Central memory CD8-positive, alpha-beta T cell (primary cell): ENCODE results near the gene NR6A1.

Experiments
- ATAC-seq: fragments of 150-1000 bp; cut with Tn5 transposase; replicated peaks from 2 replicates; pipeline ENCODE4 v1.10.0; 2022; ENCODE audit warnings: mild to moderate bottlenecking, moderate FRiP score, moderate number of reproducible peaks; ENCODE audit not compliant: poor library complexity, severe bottlenecking; ENCODE audit errors: extremely low read depth
- DNase-seq, 2 donors: peaks; one replicate each; pipeline ENCODE4 v3.0.0; 2021; ENCODE audit warnings: low spot score in 2 of 2
- H3K27ac Mint-ChIP-seq: one replicate; pipeline ENCODE4 v1.8.0; 2022; ENCODE audit warnings: low read depth, mild to moderate bottlenecking, moderate library complexity, mixed read lengths
- H3K27me3 Mint-ChIP-seq: one replicate; pipeline ENCODE4 v1.8.0; 2022; ENCODE audit warnings: mixed read lengths
- H3K36me3 Mint-ChIP-seq: one replicate; pipeline ENCODE4 v1.8.0; 2022; ENCODE audit warnings: mild to moderate bottlenecking, moderate library complexity, mixed read lengths; ENCODE audit not compliant: insufficient read depth
- H3K4me1 Mint-ChIP-seq: one replicate; pipeline ENCODE4 v1.8.0; 2022; ENCODE audit warnings: mixed read lengths
- H3K4me3 Mint-ChIP-seq: one replicate; pipeline ENCODE4 v1.8.0; 2022; ENCODE audit warnings: mild to moderate bottlenecking, moderate library complexity, mixed read lengths
- H3K9me3 Mint-ChIP-seq: one replicate; pipeline ENCODE4 v1.8.0; 2022; ENCODE audit warnings: mixed read lengths

Gene NR6A1

DNA sequence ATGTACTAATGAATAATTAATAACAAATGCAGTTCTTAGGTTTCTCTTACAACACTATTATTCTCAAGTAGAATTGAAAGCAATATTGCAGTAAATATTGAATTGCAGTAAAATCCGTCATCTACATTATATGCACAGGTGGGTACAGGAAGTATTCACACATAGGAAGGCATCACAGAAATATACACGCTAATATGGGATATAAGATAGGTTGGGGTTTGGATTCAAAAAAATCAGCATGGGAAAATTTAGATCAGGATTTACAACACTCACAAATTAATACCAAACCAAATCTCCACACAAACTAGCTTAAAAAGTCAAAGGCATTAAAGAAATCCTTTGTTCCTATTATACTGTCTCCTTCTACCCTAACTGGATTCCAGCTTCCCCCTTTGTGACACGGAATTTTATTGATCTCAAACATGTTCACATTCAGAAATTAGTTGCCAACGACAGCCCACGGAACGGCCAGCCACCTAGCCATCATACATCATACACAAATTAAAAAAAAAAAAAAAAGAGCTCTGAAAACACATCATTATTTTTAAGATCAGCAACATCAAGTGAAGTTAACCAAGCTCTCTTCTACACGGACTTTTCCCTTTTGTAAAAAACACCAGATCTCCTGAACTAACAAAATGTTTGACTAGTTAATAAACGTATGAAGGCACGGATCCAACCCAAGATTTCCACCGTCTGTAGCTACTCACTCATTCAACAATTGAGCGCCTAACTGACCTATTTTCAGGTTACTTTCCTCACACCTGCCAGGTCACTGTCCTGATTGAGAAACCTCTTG lies 2.2 kb downstream of the NR6A1 start:
- H3K4me3 Mint-ChIP-seq: peak overlapping the region; percentile 83
- H3K4me1 Mint-ChIP-seq: peaks cover 31% of the 10 kb centered on the region
- peaks cover 12% of the 10 kb centered on the region for H3K36me3 Mint-ChIP-seq
- H3K27me3 Mint-ChIP-seq: peaks cover 59% of the 10 kb centered on the region
- ATAC-seq (no peak), DNase-seq (no peak)
- no peaks in the 10 kb centered on the region for H3K9me3 Mint-ChIP-seq
- H3K27ac Mint-ChIP-seq: no peak overlapping the region

DNA sequence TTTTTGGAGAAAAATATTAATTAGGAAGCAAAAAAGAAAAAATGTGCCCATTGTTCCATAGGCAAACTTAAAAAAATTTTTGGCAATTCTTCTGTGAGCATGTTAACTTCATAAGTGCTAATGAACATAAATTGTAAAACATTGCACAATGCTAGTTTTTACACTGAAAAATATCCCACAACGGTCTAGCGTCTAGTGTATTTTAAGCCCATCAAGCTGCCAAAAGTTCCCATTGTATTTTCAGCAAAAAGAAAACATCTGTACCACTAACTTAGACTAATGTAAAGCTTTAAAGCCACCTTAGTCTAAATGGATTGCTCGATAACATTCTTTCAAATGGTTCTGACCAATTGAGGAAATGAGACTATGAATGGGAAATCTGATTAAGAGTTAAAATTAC lies 2.8 kb downstream of the NR6A1 start:
- no peak overlapping the region for H3K27ac Mint-ChIP-seq
- no peak for ATAC-seq
- no peak for DNase-seq
- peaks cover 30% of the 10 kb centered on the region for H3K4me1 Mint-ChIP-seq
- H3K27me3 Mint-ChIP-seq: peaks cover 61% of the 10 kb centered on the region
- H3K4me3 Mint-ChIP-seq: no peak overlapping the region
- no peaks in the 10 kb centered on the region for H3K9me3 Mint-ChIP-seq
- peaks cover 11% of the 10 kb centered on the region for H3K36me3 Mint-ChIP-seq

DNA sequence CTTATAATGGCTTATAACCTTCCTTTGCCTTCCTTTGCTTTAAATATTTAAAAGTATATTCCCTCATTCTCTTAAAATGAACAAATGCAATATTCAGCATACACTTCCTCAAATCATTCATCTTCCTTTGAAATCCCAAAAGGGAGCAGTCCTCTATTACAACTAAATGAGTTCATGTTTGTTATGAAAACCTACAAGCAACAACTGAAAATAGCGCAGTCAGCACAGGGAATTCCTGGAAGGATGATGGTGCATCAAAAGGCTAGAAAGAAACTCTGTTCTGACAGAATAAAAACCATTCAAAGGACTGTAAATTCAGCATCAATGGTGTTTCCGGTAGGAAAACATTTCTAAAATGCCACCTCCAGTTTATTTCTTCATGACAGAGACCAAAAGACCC lies 3.3 kb downstream of the NR6A1 start:
- DNase-seq (no peak), ATAC-seq (no peak)
- Mint-ChIP-seq H3K27ac (no peak overlapping the region), H3K9me3 (no peaks in the 10 kb centered on the region), H3K4me1 (peaks cover 30% of the 10 kb centered on the region), H3K27me3 (peaks cover 66% of the 10 kb centered on the region), H3K36me3 (peaks cover 11% of the 10 kb centered on the region), H3K4me3 (no peak overlapping the region)

DNA sequence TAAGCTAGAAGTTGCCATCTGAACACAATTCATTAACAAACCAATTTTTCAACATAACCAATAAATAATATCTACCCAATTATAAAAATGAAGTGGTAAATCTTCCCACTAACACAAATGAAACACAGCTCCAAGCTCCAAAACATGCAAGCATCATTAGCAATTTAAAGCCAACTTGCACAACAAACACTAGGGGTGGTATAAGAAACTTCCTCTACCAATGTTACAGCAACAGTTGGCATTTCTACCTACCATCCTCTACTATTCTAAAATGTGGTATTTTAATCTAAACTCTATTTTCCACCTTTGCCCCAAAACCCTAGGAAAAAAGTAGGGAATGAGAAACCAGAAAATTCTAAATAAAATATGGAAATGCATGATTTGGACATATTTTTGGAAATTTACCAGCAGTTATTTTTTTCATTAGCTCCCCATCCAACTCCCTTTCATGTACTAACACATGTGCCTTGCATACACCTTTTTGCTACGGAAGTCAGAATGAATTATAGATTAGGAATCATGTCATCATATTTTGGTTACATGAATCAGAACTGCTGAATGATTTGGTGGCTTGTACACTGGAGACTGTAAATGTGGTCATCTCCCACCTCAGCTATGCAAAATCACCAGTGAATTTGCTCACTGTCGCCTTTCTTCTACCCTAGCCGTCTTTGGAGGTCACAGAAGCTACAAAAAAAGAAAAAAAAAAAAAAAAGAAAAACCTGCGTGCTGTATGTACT lies 4.1 kb downstream of the NR6A1 start:
- Mint-ChIP-seq H3K4me1 (peaks cover 22% of the 10 kb centered on the region), H3K9me3 (no peaks in the 10 kb centered on the region), H3K27ac (no peak overlapping the region), H3K4me3 (no peak overlapping the region), H3K36me3 (peaks cover 8% of the 10 kb centered on the region), H3K27me3 (peaks cover 75% of the 10 kb centered on the region)
- no peak for ATAC-seq
- no peak for DNase-seq

DNA sequence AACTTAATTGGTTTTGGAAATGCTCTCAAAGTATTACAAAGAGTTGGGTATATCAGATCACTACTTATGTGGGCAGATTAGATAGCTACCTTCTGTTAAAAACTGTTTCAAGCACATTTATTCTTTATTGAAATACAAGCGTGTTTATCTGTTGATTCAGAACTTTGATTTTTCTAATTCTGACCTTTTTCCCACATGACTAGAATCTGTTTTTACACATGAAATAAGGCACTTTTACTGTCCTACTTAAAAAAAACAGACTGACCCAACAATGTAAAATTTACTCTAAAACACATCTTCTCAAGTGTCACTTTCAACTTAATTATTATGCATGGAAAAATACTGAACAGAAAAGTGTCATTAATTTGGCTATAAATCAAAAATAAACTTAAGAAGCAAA lies 4.8 kb downstream of the NR6A1 start:
- DNase-seq (no peak), ATAC-seq (no peak)
- H3K4me1 Mint-ChIP-seq: peaks cover 17% of the 10 kb centered on the region
- H3K9me3 Mint-ChIP-seq: no peaks in the 10 kb centered on the region
- H3K27me3 Mint-ChIP-seq: peaks cover 81% of the 10 kb centered on the region
- peaks cover 8% of the 10 kb centered on the region for H3K36me3 Mint-ChIP-seq
- H3K27ac Mint-ChIP-seq: no peak overlapping the region
- H3K4me3 Mint-ChIP-seq: no peak overlapping the region

DNA sequence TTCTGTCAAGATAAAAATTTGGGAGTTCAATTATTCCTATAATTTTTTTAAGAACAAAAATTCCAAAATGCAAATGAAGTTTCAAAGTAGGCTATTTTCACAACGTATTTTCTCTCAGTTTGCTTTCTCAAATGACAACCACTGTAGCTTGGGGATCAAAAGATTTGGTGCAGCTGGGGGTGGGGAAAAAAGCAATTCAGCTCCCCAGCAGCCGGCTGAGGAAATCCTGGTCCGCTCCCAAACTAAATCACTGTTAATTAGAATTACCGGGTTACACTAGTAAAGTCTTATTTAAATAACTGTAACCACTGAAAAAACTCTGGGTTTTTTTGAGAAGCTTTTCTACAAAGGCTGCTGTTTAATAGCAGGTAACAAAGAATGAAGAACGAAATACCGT lies 5.7 kb downstream of the NR6A1 start:
- DNase-seq (no peak), ATAC-seq (no peak)
- Mint-ChIP-seq H3K27me3 (peaks cover 87% of the 10 kb centered on the region), H3K27ac (no peak overlapping the region), H3K36me3 (peaks cover 6% of the 10 kb centered on the region), H3K4me1 (peaks cover 13% of the 10 kb centered on the region), H3K4me3 (no peak overlapping the region), H3K9me3 (no peaks in the 10 kb centered on the region)

DNA sequence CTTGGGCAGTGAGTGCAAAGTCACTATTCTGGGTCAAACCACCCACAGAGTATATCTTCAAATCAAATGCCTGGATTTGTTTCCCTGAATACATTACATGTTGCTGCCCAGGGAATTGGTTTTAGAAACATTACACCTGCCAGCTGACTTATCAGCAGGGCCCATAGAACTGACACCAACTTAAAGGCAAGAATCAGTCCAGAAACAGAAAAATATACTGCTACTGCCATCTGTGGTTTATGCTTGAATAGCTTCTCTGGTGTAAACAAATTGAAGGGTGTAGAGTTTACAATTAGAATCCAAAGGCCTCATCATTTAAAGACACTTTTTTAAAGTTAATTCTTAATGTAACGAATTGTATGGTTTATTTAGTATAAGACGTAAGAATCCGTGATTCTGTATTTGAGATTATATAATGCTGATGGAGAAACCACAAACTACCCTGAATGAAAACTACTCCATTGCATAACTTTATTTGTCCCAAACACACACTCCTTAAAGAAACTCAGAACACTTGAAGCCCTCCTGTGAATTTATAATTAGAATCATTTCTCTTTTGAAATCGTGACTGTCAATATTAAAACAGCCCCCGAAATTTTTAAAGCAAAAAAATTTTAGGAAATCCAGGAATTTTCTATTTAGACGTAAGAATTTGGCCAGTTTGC lies 6.2 kb downstream of the NR6A1 start:
- ATAC-seq: no peak
- no peak for DNase-seq

DNA sequence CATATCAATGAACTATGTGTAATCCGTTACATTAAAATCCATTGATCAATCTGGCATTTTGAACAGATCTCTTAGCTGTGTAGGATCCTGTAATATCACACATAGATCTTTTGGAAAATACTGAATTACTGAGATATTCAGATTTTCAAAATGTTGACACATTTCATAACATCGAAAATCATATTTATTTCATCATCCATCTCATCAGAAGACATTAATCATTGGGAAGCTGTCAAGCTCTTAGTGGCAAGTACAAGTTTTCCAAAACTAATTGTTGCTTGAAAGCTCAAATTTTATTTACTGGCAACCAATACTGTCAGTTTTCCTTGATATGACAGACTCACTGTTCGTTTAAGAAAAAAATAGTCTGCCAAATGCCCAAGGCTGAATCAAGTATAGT lies 8.5 kb downstream of the NR6A1 start:
- H3K4me1 Mint-ChIP-seq: no peaks in the 10 kb centered on the region
- peaks cover 86% of the 10 kb centered on the region for H3K27me3 Mint-ChIP-seq
- no peaks in the 10 kb centered on the region for H3K36me3 Mint-ChIP-seq

More for the DNA sequence above, 6.2 kb downstream of the NR6A1 start:
- Mint-ChIP-seq H3K4me3 (no peak overlapping the region), H3K9me3 (no peaks in the 10 kb centered on the region), H3K27me3 (peaks cover 86% of the 10 kb centered on the region), H3K36me3 (peaks cover 3% of the 10 kb centered on the region), H3K27ac (no peak overlapping the region), H3K4me1 (peaks cover 8% of the 10 kb centered on the region)

DNA sequence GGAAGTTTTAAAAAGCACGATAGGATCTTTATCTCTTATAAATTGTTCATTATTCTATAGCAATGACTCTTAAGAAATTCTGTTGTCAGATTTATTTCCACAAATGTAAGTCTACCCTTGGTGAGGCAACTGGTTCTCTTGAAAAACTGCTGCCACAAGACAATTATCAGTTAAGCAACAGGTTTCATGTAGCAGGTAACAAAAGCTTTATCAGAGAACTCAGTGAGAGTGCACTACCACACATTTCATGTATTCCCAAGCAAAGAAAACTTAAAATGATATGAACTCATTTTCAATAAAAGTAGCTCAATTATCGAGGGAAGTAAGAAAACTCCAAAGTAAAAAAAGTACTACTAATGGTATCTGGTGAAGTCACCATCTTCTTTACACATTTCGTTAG lies 9.4 kb downstream of the NR6A1 start:
- Mint-ChIP-seq H3K4me1 (no peaks in the 10 kb centered on the region), H3K9me3 (no peaks in the 10 kb centered on the region), H3K27me3 (peaks cover 86% of the 10 kb centered on the region), H3K27ac (no peak overlapping the region), H3K4me3 (no peak overlapping the region), H3K36me3 (no peaks in the 10 kb centered on the region)
- no peak for DNase-seq
- ATAC-seq: no peak

More for the DNA sequence above, 8.5 kb downstream of the NR6A1 start:
- DNase-seq (no peak), ATAC-seq (no peak)
- Mint-ChIP-seq H3K9me3 (no peaks in the 10 kb centered on the region), H3K27ac (no peak overlapping the region), H3K4me3 (no peak overlapping the region)

DNA sequence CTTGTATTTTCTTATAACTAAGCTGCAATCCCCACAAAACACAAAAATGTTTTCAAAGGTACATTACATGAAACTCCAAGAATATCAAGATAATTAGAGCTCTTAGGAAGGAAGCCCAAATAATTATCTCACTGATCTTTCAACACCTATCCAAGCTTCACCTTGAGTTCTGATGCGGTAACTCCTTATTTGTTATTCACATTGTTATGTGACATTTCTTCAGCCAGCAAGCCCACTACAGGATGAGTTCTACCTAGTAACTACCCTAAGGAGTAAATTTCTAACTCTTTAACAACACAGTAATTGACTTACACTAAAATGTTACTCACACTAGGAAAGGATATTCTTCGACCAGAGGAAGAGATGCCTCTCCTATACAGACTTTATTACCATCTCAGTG lies 9.9 kb downstream of the NR6A1 start:
- peaks cover 86% of the 10 kb centered on the region for H3K27me3 Mint-ChIP-seq
- no peak for ATAC-seq
- no peak overlapping the region for H3K27ac Mint-ChIP-seq
- no peaks in the 10 kb centered on the region for H3K9me3 Mint-ChIP-seq
- H3K4me1 Mint-ChIP-seq: no peaks in the 10 kb centered on the region
- no peak for DNase-seq
- no peaks in the 10 kb centered on the region for H3K36me3 Mint-ChIP-seq
- H3K4me3 Mint-ChIP-seq: no peak overlapping the region

DNA sequence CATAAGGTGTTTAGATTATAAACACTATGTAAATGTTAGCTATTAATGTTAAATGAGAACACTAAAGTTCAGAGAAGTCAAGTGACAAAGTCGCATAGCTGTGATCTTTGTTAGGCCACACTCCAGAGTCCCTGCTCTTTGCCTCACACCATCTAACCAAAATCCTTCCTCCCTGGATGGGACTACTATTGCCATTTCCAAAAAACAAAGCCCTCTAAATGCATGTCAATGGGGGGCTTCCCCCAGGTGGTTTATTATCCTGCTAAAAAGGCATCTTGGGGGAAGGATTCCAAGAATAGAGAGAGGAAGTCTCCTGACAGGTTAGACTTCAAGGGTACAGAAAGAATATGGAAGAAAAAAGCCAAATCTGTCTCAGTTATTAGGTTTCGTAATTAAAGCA lies 10.4 kb downstream of the NR6A1 start:
- DNase-seq (no peak), ATAC-seq (no peak)
- no peaks in the 10 kb centered on the region for H3K36me3 Mint-ChIP-seq
- no peaks in the 10 kb centered on the region for H3K9me3 Mint-ChIP-seq
- H3K4me3 Mint-ChIP-seq: no peak overlapping the region
- peaks cover 90% of the 10 kb centered on the region for H3K27me3 Mint-ChIP-seq
- no peaks in the 10 kb centered on the region for H3K4me1 Mint-ChIP-seq
- no peak overlapping the region for H3K27ac Mint-ChIP-seq

DNA sequence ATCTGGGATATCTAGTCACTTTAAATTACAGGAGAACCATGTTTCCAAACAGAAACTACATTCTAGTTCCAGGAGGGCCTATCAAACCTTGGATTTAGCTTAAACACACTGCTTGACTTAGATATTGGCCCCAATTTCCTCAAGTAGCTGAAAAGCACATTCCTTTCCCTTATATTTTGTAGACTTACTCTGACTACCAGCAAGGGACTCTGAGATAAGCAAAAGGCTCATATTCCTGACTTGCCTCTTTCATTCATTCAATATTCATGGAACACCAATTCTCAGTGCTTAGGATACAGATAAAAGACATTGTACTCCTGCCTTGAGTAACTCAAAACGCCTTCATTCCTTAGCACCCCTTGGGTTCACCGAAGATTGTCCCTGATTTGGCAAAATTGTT lies 11.8 kb downstream of the NR6A1 start:
- Mint-ChIP-seq H3K27me3 (peaks cover 99% of the 10 kb centered on the region), H3K9me3 (no peaks in the 10 kb centered on the region), H3K36me3 (no peaks in the 10 kb centered on the region), H3K27ac (no peak overlapping the region), H3K4me1 (no peaks in the 10 kb centered on the region), H3K4me3 (no peak overlapping the region)
- no peak for ATAC-seq
- no peak for DNase-seq

DNA sequence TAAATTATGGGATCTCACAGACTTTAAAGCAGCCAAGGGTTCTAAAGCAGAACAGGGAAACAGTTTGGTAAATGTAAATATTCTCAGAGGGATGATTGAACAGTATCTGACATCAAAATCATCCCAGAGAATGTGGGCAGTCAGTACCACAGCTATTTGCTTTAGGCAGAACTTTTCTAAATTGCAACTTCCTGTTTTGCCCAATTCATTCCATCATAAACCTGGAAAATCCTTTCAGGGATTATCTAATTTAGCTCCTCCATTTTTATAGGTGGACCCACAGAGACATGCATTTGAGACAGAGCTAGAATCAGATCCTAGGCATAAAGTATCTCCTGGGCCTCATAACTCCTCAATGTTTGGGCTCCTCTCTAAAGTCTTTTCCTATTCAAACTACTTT lies 12.4 kb downstream of the NR6A1 start:
- Mint-ChIP-seq H3K36me3 (no peaks in the 10 kb centered on the region), H3K4me3 (no peak overlapping the region), H3K4me1 (no peaks in the 10 kb centered on the region), H3K27me3 (peaks cover 99% of the 10 kb centered on the region), H3K27ac (no peak overlapping the region), H3K9me3 (no peaks in the 10 kb centered on the region)
- no peak for DNase-seq
- no peak for ATAC-seq
